ENCODE data around the gene PITPNM2.

DNA sequence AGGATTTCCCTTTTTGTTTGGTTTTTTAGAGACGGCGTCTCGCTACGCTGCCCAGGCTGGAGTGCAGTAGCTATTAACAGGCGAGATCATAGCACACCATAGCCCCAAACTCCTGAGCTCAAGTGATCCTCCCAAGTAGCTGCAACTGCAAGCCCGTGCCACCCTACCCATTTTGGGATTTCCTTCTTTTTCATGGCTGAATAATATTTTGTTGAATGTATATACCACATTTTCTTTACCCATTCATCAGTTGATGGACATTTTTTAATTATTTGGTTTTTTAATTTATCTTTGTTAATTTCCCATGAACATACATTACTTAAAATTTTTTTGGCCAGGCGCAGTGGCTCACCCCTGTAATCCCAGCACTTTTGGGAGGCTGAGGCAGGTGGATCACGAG, 15.2 kb downstream of the PITPNM2 start:
- TF ChIP-seq CTCF (IDR thresholded peaks at IDR 0.05) (no peak), POLR2A (IDR thresholded peaks at IDR 0.05) (no peak)
